ENCODE data around the gene LILRA2.

DNA sequence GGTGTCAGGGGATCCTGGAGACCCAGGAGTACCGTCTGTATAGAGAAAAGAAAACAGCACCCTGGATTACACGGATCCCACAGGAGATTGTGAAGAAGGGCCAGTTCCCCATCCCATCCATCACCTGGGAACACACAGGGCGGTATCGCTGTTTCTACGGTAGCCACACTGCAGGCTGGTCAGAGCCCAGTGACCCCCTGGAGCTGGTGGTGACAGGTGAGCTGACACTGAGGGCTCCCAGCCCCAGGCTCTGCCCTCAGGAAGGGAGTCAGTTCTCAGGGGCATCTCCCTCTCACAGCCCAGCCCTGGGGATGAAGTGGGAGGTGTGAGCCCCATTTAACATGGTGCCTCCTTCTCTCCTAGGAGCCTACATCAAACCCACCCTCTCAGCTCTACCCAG, 21.1 kb downstream of the LILRA2 start:
- TF ChIP-seq CTCF (optimal IDR thresholded peaks at IDR 0.05 in 1 of 3, IDR thresholded peaks at IDR 0.05 in 1 of 3, conservative IDR thresholded peaks at IDR 0.05 in 1 of 3; ENCODE audit: extremely low read depth in 1 of 3, insufficient read depth in 2 of 3, low read length in 3 of 3) (no peak), EZH2 (IDR thresholded peaks at IDR 0.05; ENCODE audit: low read length) (no peak)
